Neural progenitor cell (in vitro differentiated cells): Measurements from ENCODE around the gene KRTAP9-7. TPM values are rescaled to one million over a fixed set of nuclear protein-coding genes. Genes with fewer than 3 reads are reported as not detected.

ENCODE experiments used
- DNase-seq: peaks from one replicate; pipeline ENCODE4 v3.0.0-alpha.2; 2016; ENCODE audit warnings: low spot score
- H2AFZ ChIP-seq: fragments of 200-600 bp; sonication (generic); replicated peaks from 2 replicates; pipeline ENCODE4 v1.6.1; 2016; ENCODE audit warnings: antibody characterized with exemption
- H3F3A ChIP-seq: fragments of 200-600 bp; sonication (generic); 2 replicates; pipeline ENCODE4 v1.6.1; 2016; ENCODE audit warnings: antibody characterized with exemption, low read depth
- H3K27ac ChIP-seq: fragments of 200-600 bp; sonication (generic); 2 replicates; pipeline ENCODE4 v1.5.1; 2016; ENCODE audit warnings: mild to moderate bottlenecking
- H3K27me3 ChIP-seq: fragments of 200-600 bp; sonication (generic); 2 replicates; pipeline ENCODE4 v1.6.1; 2016; ENCODE audit warnings: mild to moderate bottlenecking, moderate library complexity
- H3K36me3 ChIP-seq: fragments of 200-600 bp; sonication (generic); 2 replicates; pipeline ENCODE4 v1.5.1; 2016
- H3K4me1 ChIP-seq: fragments of 200-600 bp; sonication (generic); 2 replicates; pipeline ENCODE4 v1.6.1; 2016; ENCODE audit warnings: mixed run types
- H3K4me2 ChIP-seq: fragments of 200-600 bp; sonication (generic); 2 replicates; pipeline ENCODE4 v1.6.1; 2016
- H3K4me3 ChIP-seq: fragments of 200-600 bp; sonication (generic); 2 replicates; pipeline ENCODE4 v1.5.1; 2016
- H3K79me2 ChIP-seq: fragments of 200-600 bp; sonication (generic); 2 replicates; pipeline ENCODE4 v1.6.1; 2016; ENCODE audit warnings: low read depth
- H3K9ac ChIP-seq: fragments of 200-600 bp; sonication (generic); 2 replicates; pipeline ENCODE4 v1.6.1; 2016
- H3K9me3 ChIP-seq: fragments of 200-600 bp; sonication (generic); 2 replicates; pipeline ENCODE4 v1.5.1; 2016; ENCODE audit warnings: low read depth
- H4K20me1 ChIP-seq: fragments of 200-600 bp; sonication (generic); 2 replicates; pipeline ENCODE4 v1.6.1; 2016; ENCODE audit warnings: low read depth
- H3K27ac Mint-ChIP-seq: 3 replicates; pipeline ENCODE4 v1.8.0; 2021; ENCODE audit warnings: mixed read lengths
- H3K27me3 Mint-ChIP-seq: 2 replicates; pipeline ENCODE4 v1.8.0; 2022; ENCODE audit warnings: low read depth, mild to moderate bottlenecking, inconsistent platforms, moderate library complexity, mixed read lengths; ENCODE audit not compliant: insufficient read depth
- H3K36me3 Mint-ChIP-seq: 3 replicates; pipeline ENCODE4 v1.8.0; 2021; ENCODE audit warnings: mixed read lengths
- H3K4me1 Mint-ChIP-seq: 3 replicates; pipeline ENCODE4 v1.8.0; 2021; ENCODE audit warnings: mixed read lengths
- H3K4me3 Mint-ChIP-seq: 3 replicates; pipeline ENCODE4 v1.8.0; 2021; ENCODE audit warnings: mild to moderate bottlenecking, moderate library complexity, mixed read lengths
- H3K9me3 Mint-ChIP-seq: 3 replicates; pipeline ENCODE4 v1.8.0; 2020; ENCODE audit warnings: mixed read lengths
- CTCF ChIP-seq: fragments of 200-600 bp; sonication (generic); IDR thresholded peaks from 2 replicates; pipeline ENCODE4 v1.5.1; 2017; ENCODE audit warnings: antibody characterized with exemption, mild to moderate bottlenecking
- EZH2 ChIP-seq: fragments of 200-600 bp; sonication (generic); IDR thresholded peaks from 2 replicates; pipeline ENCODE4 v1.6.1; 2017; ENCODE audit warnings: antibody characterized with exemption, mild to moderate bottlenecking, moderate library complexity
- EZH2phosphoT487 ChIP-seq: fragments of 200-600 bp; sonication (generic); IDR thresholded peaks from 2 replicates; pipeline ENCODE4 v1.6.1; 2017; ENCODE audit warnings: antibody characterized with exemption
- total RNA-seq: library from RNA; depleted of rRNA; stranded (reverse); fragments of >200 nt; gene quantifications from 2 replicates; pipeline ENCODE4 v1.2.3, GENCODE V29; 2015; ENCODE audit warnings: low replicate concordance

KRTAP9-7 gene
- total RNA-seq, 1 donor from 2014 or later: not detected

DNA sequence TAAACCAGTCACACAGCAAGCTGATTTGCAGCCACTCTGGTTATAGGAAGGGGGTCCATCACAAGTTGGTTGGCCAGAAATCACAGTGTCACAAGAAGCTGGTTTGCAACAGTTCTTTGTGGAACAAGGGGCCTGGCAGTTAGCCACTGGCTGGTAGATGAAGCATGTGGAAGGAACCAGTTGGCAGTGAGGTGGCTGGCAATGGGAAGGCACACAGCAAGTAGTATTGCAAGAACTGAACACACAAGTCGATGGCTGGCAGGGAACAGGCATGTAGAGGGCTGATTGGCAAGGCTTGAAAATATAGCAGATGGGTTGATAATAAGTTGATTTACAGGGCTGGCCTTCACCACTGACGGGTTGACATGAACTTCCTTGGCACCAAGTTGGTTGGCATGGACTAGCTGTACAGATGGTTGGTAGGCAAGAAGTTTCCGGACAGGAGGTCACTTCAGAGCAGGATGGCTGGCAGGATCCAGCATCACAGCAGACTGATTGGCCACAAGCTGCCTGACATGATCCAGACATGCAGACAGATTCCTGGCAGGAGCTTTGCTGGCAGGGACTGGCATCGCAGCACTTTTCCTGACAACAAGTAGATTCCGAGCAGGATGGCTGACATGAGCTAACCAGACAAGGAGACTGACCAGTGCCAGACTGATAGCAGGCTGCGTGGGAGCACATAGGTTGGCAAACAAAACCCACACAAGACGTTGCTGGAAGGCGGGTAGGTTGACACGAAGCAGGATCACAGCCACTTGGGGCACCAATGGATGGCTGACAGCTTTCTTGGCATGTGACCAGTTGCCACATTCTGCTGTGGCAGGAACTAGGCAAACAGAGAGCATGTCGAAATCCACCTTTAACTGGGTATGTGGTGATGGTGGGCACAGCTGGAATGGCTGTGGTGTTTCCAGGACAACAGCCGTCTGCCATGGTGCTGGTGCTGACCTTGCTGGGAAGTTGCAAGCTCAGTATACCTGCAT lies 26.7 kb downstream of the KRTAP9-7 start, which contains the start of gene KRTAP29-1:
Gene KRTAP29-1 (minus strand): TSS at position 936 of the 986 bp plus-strand sequence. CDS start 0 bp downstream, at position 936.
- Histone ChIP-seq H3F3A (no peaks in the 10 kb centered on the region), H3K4me2 (no peak within 1 kb of the TSS), H3K36me3 (no peaks in the 10 kb centered on the region), H3K9me3 (no peaks in the 10 kb centered on the region), H3K9ac (no peak within 1 kb of the TSS), H4K20me1 (no peaks in the 10 kb centered on the region), H2AFZ (no peak within 1 kb of the TSS), H3K79me2 (no peaks in the 10 kb centered on the region), H3K27me3 (no peaks in the 10 kb centered on the region), H3K4me1 (no peaks in the 10 kb centered on the region), H3K27ac (no peak within 1 kb of the TSS), H3K4me3 (no peak within 1 kb of the TSS)
- Mint-ChIP-seq H3K27me3 (peaks cover 4% of the 10 kb centered on the region), H3K36me3 (no peaks in the 10 kb centered on the region), H3K4me3 (no peak within 1 kb of the TSS), H3K9me3 (no peaks in the 10 kb centered on the region), H3K27ac (no peak within 1 kb of the TSS), H3K4me1 (no peaks in the 10 kb centered on the region)
- no peak for DNase-seq
- no peak for TF ChIP-seq EZH2
- no peak for TF ChIP-seq EZH2phosphoT487
- no peak for TF ChIP-seq CTCF

DNA sequence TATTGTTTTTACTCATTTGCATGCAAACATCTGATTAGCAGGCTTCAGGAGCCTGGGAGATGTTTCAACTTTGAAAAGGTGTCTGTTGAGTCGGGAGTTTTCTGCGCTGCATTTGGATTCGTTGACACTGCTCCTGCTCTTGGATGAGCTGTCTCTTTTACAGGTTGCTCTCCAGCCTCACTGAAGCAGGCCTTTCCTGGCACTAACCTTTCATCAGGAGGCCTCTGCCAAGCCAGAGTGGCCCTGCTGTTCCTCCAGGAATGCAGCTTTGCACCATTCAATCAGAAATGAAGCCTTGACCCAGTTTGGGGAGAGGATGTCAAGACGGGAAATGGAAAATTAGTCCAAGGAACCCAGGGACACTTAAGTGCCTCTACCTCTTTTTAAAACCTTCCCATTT lies 27.5 kb downstream of the KRTAP9-7 start:
- TF ChIP-seq EZH2 (no peak), CTCF (no peak), EZH2phosphoT487 (no peak)
- H3K9me3 ChIP-seq: no peaks in the 10 kb centered on the region
- no peaks in the 10 kb centered on the region for H3K9me3 Mint-ChIP-seq
- H3F3A ChIP-seq: no peaks in the 10 kb centered on the region
- no peak overlapping the region for H3K4me3 Mint-ChIP-seq
- H3K27me3 ChIP-seq: no peaks in the 10 kb centered on the region
- H3K36me3 ChIP-seq: no peaks in the 10 kb centered on the region
- H3K4me1 Mint-ChIP-seq: no peaks in the 10 kb centered on the region
- H3K27ac Mint-ChIP-seq: no peak overlapping the region
- H3K9ac ChIP-seq: no peak overlapping the region
- H3K27me3 Mint-ChIP-seq: peaks cover 4% of the 10 kb centered on the region
- no peak for DNase-seq
- peaks cover 3% of the 10 kb centered on the region for H3K4me1 ChIP-seq
- no peaks in the 10 kb centered on the region for H3K36me3 Mint-ChIP-seq
- no peak overlapping the region for H2AFZ ChIP-seq
- no peak overlapping the region for H3K27ac ChIP-seq
- H3K79me2 ChIP-seq: no peaks in the 10 kb centered on the region
- no peak overlapping the region for H3K4me2 ChIP-seq
- H3K4me3 ChIP-seq: no peak overlapping the region
- H4K20me1 ChIP-seq: no peaks in the 10 kb centered on the region

GRCh38 chr17:41304091-41304490 lies 28.6 kb downstream of the KRTAP9-7 start:
- no peaks in the 10 kb centered on the region for H3K9me3 ChIP-seq
- Mint-ChIP-seq H3K27me3 (peaks cover 4% of the 10 kb centered on the region), H3K4me1 (no peaks in the 10 kb centered on the region), H3K36me3 (no peaks in the 10 kb centered on the region), H3K9me3 (no peaks in the 10 kb centered on the region), H3K27ac (no peak overlapping the region), H3K4me3 (no peak overlapping the region)
- peak overlapping the region; percentile 17 for H2AFZ ChIP-seq
- no peak overlapping the region for H3K27ac ChIP-seq
- H3F3A ChIP-seq: no peaks in the 10 kb centered on the region
- H4K20me1 ChIP-seq: no peaks in the 10 kb centered on the region
- DNase-seq: no peak
- H3K4me1 ChIP-seq: peaks cover 3% of the 10 kb centered on the region
- H3K36me3 ChIP-seq: no peaks in the 10 kb centered on the region
- no peaks in the 10 kb centered on the region for H3K27me3 ChIP-seq
- H3K4me2 ChIP-seq: no peak overlapping the region
- H3K4me3 ChIP-seq: no peak overlapping the region
- no peak for TF ChIP-seq EZH2
- no peak for TF ChIP-seq CTCF
- TF ChIP-seq EZH2phosphoT487: no peak
- no peak overlapping the region for H3K9ac ChIP-seq
- H3K79me2 ChIP-seq: no peaks in the 10 kb centered on the region
